Ascending aorta (tissue), 2 donors: ENCODE measurements around the gene PEX10. TPM values are rescaled to one million over a fixed set of nuclear protein-coding genes. Genes with fewer than 3 reads are reported as not detected.

Experiments used
- DNase-seq, 2 donors: peaks; one replicate each; pipeline ENCODE4 v3.0.0-alpha.2; 2019; ENCODE audit warnings: low spot score in 2 of 2
- H3K27ac ChIP-seq, 2 donors: fragments of 200-600 bp; sonication (generic); one replicate each; pipeline ENCODE4 v1.5.1; 2016 to 2017; ENCODE audit warnings: mild to moderate bottlenecking in 1 of 2
- H3K27me3 ChIP-seq: fragments of 200-600 bp; sonication (generic); one replicate; pipeline ENCODE4 v1.5.1; 2017
- H3K36me3 ChIP-seq, 2 donors: fragments of 200-600 bp; sonication (generic); one replicate each; pipeline ENCODE4 v1.5.1; 2016
- H3K4me1 ChIP-seq, 2 donors: fragments of 200-600 bp; sonication (generic); one replicate each; pipeline ENCODE4 v1.5.1; 2016 to 2017; ENCODE audit warnings: mild to moderate bottlenecking in 1 of 2
- H3K4me3 ChIP-seq, 2 donors: fragments of 200-600 bp; sonication (generic); one replicate each; pipeline ENCODE4 v1.5.1; 2016 to 2017; ENCODE audit warnings: mild to moderate bottlenecking in 1 of 2
- H3K9me3 ChIP-seq, 2 donors: fragments of 200-600 bp; sonication (generic); one replicate each; pipeline ENCODE4 v1.5.1; 2016
- CTCF ChIP-seq, 3 experiments: fragments of 200-600 bp in 2 of 3; fragments of 450-650 bp in 1 of 3; sonication (generic) in 2 of 3; IDR thresholded peaks; one replicate each; pipeline ENCODE4 v1.5.1; 2016 to 2019; ENCODE audit warnings: antibody characterized with exemption in 3 of 3, mild to moderate bottlenecking in 1 of 3, moderate library complexity in 1 of 3
- intact Hi-C: fragments of 100-400 bp; cut with DNase I; formaldehyde crosslinking; loops from one replicate; pipeline ENCODE4 v1.15.1; 2023
- total RNA-seq: library from RNA; depleted of rRNA; stranded (reverse); fragments of >200 nt; gene quantifications from one replicate; pipeline ENCODE4 v1.1.0, GENCODE V29; 2016

Gene PEX10
- total RNA-seq, 1 donor from 2014 or later = 26.1 TPM

GRCh38 chr1:2385606-2386280 is 26.6 kb downstream of the PEX10 start:
- peaks cover 11 to 13% of the 10 kb centered on the region in 2 donors for H3K4me1 ChIP-seq
- no peak overlapping the region for H3K4me3 ChIP-seq
- no peak for TF ChIP-seq CTCF (IDR thresholded peaks at IDR 0.05)
- no peaks in the 10 kb centered on the region for H3K9me3 ChIP-seq
- no peaks in the 10 kb centered on the region for H3K36me3 ChIP-seq
- H3K27ac ChIP-seq = no peak overlapping the region
- intact Hi-C loops = no loop called here
- peak in 1 of 2 donors; percentile 56 for DNase-seq
- no peaks in the 10 kb centered on the region for H3K27me3 ChIP-seq

- H3K36me3 ChIP-seq = no peaks in the 10 kb centered on the region
- peak in 1 of 2 donors; percentile 53 for DNase-seq
- intact Hi-C loops = loop anchor here (5.0 kb wide), 1 partner anchor 148 kb away; no protein-coding TSS in a partner anchor
- H3K4me3 ChIP-seq = no peak overlapping the region
- no peaks in the 10 kb centered on the region for H3K9me3 ChIP-seq
- H3K27ac ChIP-seq = no peak overlapping the region
- no peak for TF ChIP-seq CTCF (IDR thresholded peaks at IDR 0.05)
- H3K4me1 ChIP-seq = peaks cover 10 to 11% of the 10 kb centered on the region in 2 donors
- no peaks in the 10 kb centered on the region for H3K27me3 ChIP-seq
Observed at GRCh38 chr1:2384941-2385481, 27.4 kb downstream of the PEX10 start.

- Histone ChIP-seq H3K4me1 (peaks cover 10 to 11% of the 10 kb centered on the region in 2 donors), H3K9me3 (no peaks in the 10 kb centered on the region), H3K27ac (no peak overlapping the region), H3K36me3 (no peaks in the 10 kb centered on the region), H3K27me3 (no peaks in the 10 kb centered on the region), H3K4me3 (no peak overlapping the region)
- no peak for DNase-seq
- TF ChIP-seq CTCF (IDR thresholded peaks at IDR 0.05) = no peak
- intact Hi-C loops = loop anchor here (5.0 kb wide), 1 partner anchor 147 kb away; no protein-coding TSS in a partner anchor
Observed at GRCh38 chr1:2384130-2384860, 28.1 kb downstream of the PEX10 start.

- Histone ChIP-seq H3K4me3 (no peak overlapping the region), H3K36me3 (no peaks in the 10 kb centered on the region), H3K4me1 (peaks cover 10 to 11% of the 10 kb centered on the region in 2 donors), H3K9me3 (no peaks in the 10 kb centered on the region), H3K27ac (no peak overlapping the region), H3K27me3 (no peaks in the 10 kb centered on the region)
- no peak for DNase-seq
- TF ChIP-seq CTCF (IDR thresholded peaks at IDR 0.05) = no peak
- intact Hi-C loops = loop anchor here (2.0 to 5.0 kb wide), 2 partner anchors 53 to 146 kb away; no protein-coding TSS in a partner anchor
Observed at GRCh38 chr1:2383576-2383975, 28.8 kb downstream of the PEX10 start.

GRCh38 chr1:2382621-2383361 is 29.6 kb downstream of the PEX10 start:
- H3K4me3 ChIP-seq = no peak overlapping the region
- intact Hi-C loops = loop anchor here (2.0 to 5.0 kb wide), 2 partner anchors 52 to 145 kb away; no protein-coding TSS in a partner anchor
- H3K27ac ChIP-seq = no peak overlapping the region
- H3K36me3 ChIP-seq = no peaks in the 10 kb centered on the region
- H3K27me3 ChIP-seq = no peaks in the 10 kb centered on the region
- TF ChIP-seq CTCF (IDR thresholded peaks at IDR 0.05) = peak in 2 of 3 experiments; percentile 33
- peaks cover 10 to 11% of the 10 kb centered on the region in 2 donors for H3K4me1 ChIP-seq
- DNase-seq = no peak
- H3K9me3 ChIP-seq = no peaks in the 10 kb centered on the region
